GM23248 (cell line): ENCODE results near the gene MYO18B.

Experiments
- EZH2 ChIP-seq: fragments of 200-600 bp; sonication (generic); IDR thresholded peaks from 2 replicates; pipeline ENCODE4 v1.6.1; 2018; ENCODE audit warnings: antibody characterized with exemption, mild to moderate bottlenecking; ENCODE audit not compliant: insufficient read depth, poor library complexity, severe bottlenecking
- EZH2phosphoT487 ChIP-seq: fragments of 200-600 bp; sonication (generic); IDR thresholded peaks from 2 replicates; pipeline ENCODE4 v1.6.1; 2018; ENCODE audit warnings: antibody characterized with exemption, moderate library complexity, mild to moderate bottlenecking, low read depth; ENCODE audit not compliant: insufficient read depth

DNA sequence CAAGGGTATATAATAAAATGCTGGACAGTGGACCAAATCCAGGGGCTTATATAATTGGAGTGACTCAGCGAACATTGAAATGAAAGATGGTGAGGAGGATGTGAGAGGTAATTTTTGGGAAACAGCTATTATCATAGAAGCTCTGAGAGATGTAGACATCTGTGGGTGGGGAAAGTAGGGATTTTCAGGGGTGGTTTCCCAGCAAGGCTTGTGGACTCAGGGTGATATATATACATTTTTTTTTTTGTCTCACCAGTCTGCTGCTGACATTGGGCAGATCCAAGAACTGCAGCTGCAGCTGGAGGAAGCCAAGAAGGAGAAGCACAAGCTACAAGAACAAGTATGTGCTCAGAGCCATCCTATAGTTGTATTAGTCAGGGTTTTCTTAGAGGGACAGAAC lies 208.1 kb downstream of the MYO18B start:
- no peak for TF ChIP-seq EZH2
- no peak for TF ChIP-seq EZH2phosphoT487
